NCI-H2227 (cell line): Measurements from ENCODE around the gene ZMIZ1.

Experiments used
- DNase-seq: peaks from one replicate; lab custom pipeline; 2025; ENCODE audit not compliant: unreplicated experiment; lab: John Stamatoyannopoulos, UW

The ZMIZ1 gene

DNA sequence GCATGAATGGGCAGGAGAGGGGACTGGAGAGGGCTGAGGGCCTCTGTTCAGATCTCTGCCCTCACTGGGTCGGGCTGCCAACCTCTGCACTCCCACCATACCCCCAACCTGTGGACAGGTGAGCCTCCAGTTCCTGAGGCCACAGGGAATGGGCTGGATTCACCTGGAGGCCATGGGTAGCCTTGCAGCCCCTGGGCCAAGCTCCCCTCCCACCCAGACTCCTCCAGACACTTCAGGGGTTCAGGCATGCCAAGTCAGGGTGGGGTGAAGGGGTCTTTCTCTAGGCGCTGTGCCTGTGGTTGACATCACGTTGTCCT lies 80.5 kb downstream of the ZMIZ1 start:
- DNase-seq: no peak

DNA sequence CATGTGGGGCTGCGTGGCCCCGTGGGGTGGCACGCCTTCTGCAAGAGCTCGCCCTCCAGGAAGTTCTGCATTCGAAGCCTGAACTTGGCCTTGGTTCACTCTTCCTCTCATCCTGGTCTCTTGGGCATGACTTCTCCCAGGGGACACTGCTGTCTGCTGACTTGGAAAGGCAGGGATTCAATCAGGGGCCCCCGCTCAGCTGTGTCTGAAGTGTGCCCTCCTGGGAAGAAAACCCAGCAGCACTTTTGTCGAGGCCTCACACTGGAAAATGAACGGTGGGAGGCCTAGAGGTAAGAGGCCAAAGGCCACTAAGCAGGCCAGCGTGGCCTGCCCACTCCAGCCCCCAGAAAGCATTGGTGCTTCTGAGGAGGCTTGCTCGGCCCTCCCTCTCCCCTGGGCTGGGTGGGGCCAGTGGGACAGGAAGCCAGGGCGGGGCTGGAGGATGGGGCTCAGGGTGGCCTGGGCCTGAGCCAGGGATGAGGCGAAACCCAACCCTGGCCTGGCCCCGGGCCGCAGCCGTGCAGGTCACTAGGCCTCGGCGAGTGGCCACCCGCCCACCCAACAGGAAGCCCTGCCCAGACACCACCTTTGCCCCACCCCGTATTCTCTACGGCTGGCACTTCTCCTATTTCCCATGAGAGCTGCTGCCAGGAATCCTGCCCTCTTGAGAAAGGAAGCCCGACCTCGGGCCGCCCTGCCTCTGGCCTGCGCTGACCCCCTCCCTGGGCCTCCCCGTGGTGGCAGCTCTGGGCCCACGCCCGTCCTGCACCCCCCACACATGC lies 81.1 kb downstream of the ZMIZ1 start:
- DNase-seq: no peak

DNA sequence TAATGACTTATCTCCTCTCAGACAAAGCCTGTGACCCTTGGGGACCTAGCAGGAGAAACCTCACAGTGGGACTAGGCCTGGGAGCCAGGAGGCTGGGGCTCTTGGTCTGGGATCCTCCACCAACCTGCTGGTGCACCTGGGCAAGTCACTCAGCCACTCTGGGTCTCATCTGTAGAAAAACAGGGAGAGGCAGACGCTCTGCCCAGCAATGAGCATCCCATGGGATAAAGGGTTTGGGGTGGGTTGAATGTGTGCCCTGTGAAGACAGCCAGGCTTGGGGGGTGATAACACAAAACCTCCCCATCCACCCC lies 81.6 kb downstream of the ZMIZ1 start:
- DNase-seq: no peak

DNA sequence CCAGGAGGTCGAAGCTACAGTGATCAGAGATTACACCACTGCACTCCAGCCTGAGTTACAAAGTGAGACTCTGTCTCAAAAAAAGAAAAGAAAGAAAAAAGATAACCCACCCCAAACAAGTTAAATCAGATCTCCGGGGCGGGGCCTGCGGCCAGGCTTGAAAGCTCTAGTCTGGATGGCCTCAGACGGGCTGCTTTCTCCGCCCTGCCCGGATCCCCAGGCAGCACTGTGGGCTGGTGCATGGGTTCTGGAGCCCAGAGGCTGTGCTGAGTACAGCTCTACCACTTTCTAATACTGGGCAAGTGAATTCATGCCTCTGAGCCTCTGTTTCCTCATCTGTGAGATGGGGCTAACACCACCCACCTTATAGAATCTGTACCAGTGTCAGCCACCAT lies 83.7 kb downstream of the ZMIZ1 start:
- no peak for DNase-seq

DNA sequence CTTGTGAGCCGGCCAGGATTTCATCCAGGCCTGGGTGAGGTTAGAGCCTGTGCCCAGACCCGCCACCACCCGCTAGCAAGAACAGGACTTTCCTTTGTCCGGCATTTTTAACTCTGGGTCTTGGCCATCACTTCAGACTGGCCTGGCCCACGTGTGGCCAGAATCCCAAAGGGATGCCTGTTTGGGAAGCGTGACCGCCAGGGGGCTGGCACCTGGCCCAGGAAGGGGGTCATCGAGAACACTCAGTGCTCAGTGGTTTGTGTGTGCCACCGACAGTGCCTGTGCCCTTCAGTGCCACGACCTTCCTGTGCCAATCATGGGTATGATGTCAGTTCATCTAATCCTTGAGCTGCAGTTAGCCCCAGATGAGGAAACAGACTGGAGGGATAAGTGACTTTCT lies 85.0 kb downstream of the ZMIZ1 start:
- no peak for DNase-seq

DNA sequence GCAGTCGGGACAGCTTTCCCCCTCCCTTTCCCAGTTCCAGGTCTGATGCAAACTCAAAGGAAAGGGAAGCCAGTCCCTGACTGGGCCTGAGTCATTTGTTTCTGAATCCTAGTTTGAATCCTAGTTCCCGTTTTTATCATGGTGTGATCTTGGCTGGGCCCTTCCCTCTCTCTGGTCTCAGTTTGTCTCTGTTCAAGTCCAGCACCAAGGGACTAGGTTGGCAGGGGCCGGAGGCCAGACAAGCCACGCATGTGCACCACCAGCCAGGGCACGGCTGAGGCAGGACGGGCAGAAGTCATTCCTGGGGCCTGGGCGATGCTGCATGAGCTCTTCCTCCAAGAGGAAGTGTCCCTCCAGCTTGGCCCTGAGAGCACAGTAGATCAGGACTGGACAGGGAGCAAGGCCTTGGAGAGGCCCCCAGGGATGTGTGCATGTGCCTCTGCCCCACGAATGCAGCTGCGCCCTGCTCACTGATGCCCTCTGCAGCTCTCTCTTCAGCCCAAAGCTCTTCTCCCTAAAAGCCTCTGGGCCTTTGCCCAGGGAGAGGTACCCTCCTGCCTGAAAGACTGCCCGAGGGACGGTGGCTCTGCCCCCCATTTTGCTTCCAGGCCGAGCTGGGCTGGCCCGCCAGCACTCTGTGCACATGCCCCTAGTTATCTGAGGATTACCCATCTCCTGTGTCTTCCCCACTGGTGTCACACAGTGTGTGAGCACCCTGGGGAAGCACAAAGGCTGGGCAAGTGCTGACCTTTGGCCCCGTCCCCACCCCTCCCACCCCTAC lies 86.7 kb downstream of the ZMIZ1 start:
- DNase-seq: no peak

DNA sequence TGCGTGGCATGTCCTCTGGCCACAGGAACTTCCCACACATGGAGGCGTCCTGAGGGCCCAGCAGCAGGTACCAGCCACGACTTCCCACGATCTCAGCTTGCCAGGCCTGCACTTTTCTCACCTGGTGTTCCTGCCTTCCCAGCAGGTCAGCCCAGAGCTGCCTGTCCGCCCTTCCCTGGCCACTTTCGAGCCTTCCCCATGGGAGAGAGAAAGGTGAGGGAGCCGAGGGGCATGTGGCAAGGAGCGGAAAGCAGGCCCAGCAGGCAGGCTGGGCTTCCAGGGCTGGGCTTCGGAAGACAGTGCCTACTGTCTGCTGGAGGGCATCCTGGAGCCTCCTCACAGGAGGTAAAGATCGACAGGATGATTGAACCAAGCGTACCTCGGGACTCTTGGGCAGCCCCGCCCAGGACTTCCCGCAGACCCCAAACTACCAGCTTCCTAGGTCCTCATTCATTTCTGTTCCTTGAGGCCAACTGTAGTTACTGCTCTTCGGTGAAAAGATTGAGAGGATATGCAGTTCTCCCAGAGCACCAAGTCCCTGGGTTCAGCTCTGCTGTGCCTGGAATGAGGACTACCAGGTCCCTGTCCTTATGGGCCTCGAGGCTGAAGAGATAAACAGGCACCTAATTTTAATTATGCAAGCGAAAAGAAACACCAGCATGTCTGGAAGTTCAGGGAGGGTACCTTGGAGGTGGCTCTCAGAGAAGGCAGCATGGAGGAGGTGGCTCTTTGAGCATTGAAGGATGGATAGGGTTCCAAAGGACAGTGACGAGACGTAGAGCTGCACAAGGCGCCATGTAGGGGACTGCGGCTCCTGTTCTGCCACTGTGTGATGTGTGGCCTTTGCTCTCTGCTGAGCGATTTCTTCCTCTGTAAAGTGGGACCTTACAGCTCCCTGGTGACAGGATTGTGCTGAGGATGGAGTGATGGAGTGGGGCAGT lies 87.8 kb downstream of the ZMIZ1 start:
- DNase-seq: no peak

DNA sequence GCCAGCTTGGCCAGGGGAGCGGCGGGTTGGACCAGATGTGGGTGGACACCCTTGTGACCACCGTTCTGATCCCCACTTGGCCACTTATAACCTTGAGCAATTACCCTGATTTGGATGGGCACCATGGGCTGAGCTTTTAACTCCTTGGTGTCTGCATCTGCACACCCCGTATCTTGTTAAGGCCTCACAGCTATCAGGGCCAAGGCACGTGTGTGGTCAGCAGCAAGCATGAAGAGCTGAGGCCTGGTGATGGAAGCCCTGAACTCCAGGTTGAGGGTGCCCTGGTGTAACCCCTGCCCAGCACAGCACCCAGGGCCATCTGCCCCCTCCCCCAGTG lies 89.2 kb downstream of the ZMIZ1 start:
- DNase-seq: no peak

DNA sequence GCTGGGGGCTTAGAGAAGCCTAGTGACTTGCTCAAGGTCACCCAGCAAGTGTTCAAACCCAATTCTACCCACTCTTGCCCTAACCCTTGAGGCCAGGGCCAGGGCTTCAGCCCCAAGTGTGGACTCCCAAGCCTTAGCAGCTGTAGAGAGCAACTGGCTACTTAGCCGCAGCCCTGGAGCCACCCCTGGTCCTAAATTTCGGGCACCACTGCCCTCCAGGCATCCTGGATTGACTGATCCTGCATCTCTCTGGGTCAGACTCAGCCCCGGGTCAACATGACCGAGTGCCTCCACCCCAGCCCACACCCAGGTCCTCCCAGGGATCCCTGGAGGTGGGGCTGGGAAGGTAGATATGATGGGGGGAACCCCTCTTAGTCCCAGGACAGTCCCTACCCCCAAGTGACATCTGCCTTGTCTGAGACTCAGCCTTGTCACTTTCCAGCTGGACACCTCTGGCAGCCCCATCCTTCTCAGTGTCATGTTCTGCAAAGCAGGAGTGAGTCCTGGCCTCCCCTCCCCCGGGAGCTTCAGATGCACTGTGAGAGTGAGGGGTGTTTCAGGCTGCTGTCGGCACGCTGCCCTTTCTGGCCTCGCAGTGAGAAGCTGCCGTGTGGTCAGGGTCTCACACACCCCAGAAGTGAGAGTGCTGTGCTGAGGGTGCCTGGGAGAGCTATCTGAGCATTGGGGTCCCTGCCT lies 89.8 kb downstream of the ZMIZ1 start:
- DNase-seq: no peak

DNA sequence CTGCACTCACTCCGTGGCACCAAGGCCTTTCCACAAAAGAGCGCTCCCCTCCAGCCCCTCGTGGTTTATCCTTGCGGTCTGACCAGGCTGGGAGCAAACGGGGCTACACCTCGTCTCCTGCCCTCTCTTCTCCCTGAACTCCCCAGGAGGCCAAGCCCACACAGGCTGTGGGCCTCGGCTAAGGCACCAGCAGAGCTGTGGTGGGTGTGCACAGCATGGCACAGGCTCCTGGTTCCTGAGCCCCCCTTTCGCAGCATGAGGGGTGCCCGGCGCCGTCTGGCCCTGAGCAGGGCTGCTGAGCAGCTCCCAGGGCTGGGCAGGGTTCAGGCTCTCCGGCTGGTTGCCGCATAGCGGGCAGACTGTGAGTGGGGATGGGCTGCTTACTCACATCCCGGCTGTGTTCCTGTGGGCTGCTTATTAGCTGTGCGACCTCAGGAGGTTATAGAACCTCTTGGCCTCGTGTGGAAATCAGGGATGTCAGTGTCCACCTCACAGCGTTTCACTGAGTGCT lies 90.4 kb downstream of the ZMIZ1 start:
- no peak for DNase-seq

DNA sequence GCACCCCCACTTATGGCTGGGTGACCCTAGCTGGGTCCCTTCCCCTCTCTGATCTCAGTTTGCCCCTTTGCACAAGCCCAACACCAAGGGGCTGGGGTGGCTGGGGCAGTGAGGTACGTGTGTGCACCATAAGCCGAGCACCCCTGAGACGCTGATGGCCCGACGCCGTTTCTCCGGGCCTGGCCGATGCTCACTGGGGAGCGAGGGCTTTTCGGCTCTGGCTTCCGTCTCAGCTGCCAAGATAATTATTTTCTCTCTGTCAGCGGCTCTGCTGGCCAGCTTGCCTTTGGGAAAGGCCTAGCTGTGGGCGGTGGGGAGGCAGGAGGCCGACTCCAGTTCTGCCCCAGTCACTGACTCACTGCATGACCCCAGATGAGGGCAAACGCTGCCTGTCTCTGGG lies 91.0 kb downstream of the ZMIZ1 start:
- peak; percentile 36 for DNase-seq

DNA sequence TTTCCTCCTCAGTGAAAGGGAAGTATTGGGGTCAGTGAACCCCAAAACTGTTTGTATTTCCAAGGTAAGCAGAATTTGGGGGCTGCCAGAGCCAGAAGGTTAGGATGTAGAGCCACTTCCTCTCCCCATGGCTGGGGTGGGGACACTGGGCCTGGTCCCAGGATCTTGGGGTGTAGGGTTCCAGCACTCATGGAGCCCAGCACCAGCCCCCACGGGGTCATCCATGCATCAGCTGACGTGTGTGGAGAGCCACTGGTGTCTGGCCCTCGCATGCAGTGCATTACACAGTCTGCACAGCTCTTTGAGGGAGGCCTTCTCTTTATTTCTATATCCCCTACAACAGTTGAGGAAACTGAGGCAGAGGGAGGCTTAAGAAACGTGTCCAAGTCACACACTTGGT lies 91.4 kb downstream of the ZMIZ1 start:
- DNase-seq: no peak

DNA sequence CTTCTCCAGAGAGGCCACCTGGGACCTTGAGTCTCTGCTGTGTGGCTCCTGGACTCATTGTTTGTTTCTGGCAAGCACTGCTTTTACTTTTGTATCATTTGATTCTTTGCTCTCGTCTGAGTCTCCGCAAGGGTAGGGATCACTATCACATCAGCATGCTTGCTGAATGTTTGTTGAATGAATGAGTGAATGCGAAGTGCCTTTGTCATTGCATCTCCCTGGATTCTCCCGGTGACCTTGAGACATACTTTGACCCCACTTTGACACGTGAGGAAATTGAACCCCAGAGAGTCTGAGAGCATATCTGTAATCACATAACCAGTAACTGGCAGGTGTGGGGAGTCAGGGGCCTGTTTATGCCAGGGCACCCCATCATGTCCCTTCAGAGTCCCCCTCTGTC lies 92.8 kb downstream of the ZMIZ1 start:
- DNase-seq: no peak

DNA sequence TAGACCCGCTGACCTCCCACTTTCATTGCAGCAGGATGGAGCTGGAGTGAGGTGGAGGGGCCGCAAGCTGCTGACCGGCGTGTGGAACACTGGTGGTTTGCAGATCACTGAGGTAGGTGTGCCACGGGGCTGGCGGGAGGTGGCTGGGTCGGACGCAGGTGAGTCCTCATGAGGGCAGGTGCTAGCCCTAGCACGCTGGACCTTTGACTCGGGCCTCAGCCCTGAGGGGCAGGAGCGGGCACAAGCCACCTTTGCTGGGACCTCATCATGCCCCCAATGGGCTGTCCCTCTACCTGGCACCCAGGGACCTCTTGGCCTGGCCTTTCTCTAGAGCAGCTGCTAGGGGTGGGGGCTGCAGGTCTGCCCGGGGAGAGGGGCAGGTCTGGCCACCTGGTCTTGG lies 93.3 kb downstream of the ZMIZ1 start:
- no peak for DNase-seq

DNA sequence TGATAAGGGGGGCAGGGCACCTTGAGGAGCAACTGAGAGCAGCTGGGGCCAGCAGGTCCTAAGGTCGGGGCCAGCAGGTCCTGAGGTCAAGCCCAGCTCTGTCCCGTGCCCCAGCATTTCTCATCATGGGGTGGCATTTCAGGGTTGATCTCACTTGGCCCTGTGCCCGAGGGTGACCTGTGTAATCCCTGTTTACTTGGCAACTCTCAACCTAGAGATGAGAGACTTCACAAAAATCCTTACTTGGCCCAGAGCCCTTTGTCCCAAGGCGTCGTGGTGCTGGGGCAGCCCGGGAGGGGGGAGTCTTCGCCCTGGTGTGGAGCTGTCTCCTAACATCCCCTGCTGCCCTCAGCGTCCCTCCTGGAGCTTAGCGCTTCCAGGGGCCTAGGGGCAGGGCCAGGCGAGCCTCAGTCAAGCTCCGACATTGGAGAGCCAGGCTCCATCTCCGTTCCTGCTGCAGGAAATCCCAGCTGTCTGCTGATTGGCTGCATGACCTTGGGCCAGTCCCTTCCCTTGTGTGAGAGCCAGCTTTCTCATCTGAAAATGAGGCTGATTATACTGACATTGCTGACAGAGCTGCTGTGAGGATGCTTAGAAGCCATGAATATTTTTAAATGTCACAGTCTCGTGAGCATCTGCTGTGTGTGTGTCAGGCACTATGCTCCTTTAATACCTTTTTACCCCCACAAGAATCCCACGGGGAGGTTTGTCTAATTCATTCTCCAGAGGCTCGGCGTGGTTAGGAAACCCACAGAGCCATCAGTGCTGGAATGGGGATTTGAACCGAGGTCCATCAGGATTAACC lies 94.3 kb downstream of the ZMIZ1 start:
- DNase-seq: no peak

DNA sequence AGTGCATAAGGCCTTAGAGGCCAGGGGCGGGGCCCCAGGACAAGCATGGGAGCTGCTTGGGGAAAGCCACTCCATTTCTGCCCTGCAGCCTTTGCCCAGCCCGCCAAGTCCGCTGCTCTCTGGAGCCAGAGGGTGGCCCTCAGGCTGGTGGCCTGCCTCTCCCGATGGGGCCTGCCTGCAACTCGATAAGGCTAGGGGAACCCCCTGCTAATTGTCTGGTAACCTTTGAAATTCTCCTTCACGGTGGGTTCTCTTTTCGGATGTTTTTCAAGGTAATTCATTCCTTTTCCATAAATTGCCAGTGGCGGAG lies 94.9 kb downstream of the ZMIZ1 start:
- DNase-seq: no peak

DNA sequence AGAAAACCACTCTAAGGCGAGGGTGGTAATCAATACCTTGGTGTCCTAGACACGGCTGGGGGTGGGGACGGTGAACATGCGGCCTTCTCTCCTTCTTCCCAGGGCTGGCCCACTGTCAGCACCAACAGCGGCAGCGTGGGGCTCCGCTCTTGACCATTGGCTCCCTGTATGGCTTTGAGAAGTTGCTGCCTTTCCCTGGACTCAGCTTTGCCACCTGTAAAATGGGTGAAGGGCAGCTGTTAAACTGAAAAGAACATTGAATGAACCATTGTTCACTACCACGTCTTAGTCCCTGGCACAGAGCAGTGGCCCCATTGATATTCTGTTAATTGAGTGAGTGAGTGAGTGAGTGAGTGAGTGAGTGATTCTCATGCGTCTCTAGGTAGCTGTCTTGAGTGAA lies 95.3 kb downstream of the ZMIZ1 start:
- DNase-seq: no peak

DNA sequence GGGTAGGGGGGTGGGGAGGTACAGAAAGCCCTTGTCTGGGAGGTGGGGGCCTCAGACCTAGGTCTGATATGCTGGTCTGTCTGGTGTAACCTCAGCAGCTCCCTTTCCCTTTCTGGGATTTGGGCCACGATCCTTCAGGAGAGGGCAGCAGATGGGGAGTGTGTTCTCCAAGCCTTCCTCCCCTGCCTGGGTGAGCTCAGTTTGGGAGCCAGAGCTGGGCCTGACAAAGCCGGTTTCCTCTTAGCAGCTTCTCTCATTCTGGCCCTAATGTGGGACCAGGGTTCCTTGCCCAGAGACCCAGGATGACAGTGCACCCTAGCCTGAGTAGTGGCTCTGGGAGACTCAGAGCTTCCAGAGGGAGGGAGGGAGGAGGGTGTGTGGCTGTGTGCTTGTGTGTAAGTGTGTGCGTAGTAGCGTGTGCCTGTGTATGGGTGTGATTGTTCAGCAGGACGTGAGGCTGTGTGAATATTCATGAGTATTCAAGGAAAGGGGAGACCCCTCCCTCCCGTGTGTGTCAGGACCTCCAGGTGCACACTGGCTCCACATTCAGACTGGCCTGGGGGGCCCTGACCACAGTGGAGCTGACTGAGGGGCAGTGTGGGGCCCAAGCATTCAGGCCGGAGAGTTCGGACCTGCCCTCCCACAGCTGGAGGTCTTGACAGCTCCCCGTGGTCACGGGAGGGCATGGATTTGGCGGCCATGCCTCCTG lies 96.5 kb downstream of the ZMIZ1 start:
- DNase-seq: no peak

DNA sequence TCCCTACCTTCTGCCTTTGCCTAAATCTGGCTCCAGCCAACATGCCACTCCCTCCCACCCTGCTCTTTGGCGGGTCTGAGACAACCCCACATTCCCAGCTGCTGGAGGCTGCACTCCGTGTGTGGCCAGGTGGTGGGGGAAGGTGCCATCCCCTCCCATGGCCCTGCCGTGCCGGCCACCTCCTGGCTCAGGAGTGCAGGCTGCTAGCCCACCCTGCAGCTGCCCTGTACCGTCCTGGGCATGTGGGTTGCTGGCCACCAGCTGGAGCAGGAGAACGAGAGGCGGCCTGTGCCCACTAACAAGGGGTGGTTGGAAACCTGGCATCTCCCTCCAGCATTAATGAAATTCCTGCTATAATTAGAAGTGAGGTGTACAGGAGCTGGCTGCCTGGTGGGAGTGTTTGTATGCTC lies 97.6 kb downstream of the ZMIZ1 start:
- DNase-seq: no peak

DNA sequence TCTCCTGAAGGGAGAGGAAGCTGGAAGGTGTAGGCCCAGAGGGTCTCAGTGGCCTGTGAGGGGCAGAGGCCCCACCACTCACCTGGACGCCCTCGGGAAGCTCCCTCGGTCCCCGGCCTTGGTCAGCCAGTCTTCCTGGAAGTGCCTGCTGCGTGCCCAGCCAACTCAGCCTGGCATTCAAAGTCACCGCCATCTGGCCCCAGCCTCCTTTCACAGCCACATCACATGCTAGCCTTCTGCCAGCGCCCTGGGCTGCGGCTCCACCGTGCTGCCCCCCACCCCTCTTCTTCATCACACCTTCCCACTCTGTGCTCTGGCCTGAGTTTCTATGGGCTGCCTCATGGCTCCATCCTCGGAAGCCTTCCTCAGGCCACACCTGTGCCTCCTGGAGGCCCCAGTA lies 98.0 kb downstream of the ZMIZ1 start:
- DNase-seq: no peak
